ENCODE results near the gene GPN1.

Gene GPN1

DNA sequence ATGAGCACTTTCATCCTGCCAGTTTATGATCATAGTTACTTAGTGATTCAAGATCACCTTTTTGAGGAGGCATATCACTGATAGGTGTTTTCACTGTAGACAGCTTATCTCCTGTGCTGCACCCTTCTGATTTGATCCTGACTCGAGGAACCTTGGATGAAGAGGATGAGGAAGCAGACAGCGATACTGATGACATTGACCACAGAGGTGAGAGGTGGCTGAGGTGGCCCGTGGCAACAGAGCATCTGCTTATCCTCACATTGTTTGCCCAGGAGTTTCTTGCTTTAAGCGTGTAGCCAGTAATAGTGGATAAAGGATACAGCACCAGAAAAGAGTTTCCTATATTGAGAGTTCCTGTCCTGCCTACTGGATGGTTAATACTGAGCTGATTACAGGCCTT is 18.9 kb downstream of the GPN1 start:
- no peak for DNase-seq (ENCODE audit: low read depth)
- TF ChIP-seq, protein P1, sequence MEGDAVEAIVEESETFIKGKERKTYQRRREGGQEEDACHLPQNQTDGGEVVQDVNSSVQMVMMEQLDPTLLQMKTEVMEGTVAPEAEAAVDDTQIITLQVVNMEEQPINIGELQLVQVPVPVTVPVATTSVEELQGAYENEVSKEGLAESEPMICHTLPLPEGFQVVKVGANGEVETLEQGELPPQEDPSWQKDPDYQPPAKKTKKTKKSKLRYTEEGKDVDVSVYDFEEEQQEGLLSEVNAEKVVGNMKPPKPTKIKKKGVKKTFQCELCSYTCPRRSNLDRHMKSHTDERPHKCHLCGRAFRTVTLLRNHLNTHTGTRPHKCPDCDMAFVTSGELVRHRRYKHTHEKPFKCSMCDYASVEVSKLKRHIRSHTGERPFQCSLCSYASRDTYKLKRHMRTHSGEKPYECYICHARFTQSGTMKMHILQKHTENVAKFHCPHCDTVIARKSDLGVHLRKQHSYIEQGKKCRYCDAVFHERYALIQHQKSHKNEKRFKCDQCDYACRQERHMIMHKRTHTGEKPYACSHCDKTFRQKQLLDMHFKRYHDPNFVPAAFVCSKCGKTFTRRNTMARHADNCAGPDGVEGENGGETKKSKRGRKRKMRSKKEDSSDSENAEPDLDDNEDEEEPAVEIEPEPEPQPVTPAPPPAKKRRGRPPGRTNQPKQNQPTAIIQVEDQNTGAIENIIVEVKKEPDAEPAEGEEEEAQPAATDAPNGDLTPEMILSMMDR (IDR thresholded peaks at IDR 0.05; ENCODE audit: control insufficient read depth, extremely low read depth, insufficient read depth): no peak

GRCh38 chr2:27651056-27651455 is 22.2 kb downstream of the GPN1 start:
- no peak overlapping the region for H3K4me3 ChIP-seq (ENCODE audit: low read depth, low read length)
- TF ChIP-seq, protein P1 (IDR thresholded peaks at IDR 0.05; ENCODE audit: control insufficient read depth, extremely low read depth, insufficient read depth): no peak
- DNase-seq (ENCODE audit: low read depth): no peak

More for the DNA sequence above, 18.9 kb downstream of the GPN1 start:
- no peak overlapping the region for H3K4me3 ChIP-seq (ENCODE audit: low read depth, low read length)

- H3K4me3 ChIP-seq (ENCODE audit: low read depth, low read length): no peak overlapping the region
- TF ChIP-seq, protein P1 (IDR thresholded peaks at IDR 0.05; ENCODE audit: control insufficient read depth, extremely low read depth, insufficient read depth): no peak
- DNase-seq (ENCODE audit: low read depth): no peak
These were observed 23.5 kb downstream of the GPN1 start for GRCh38 chr2:27652341-27652740.

DNA sequence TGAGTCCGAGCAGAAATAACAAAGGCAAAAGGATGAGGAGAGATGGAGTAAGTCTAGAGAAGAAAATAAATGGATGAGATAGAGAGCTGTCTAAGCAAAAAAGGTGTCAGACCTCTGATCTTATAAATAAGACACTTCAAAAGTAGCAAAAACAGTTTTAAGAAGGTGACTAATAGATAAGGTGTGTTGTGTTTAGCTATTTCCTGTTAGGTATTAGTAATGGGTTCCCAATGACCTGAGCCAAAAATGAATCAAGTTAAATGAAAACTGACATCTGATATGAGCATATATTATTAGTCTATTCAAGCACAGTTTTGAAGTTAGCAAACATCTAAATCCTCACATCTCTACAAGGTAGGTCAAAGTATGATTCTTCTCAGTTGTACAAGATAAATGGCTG is 23.9 kb downstream of the GPN1 start:
- TF ChIP-seq, protein P1 (IDR thresholded peaks at IDR 0.05; ENCODE audit: control insufficient read depth, extremely low read depth, insufficient read depth): no peak
- no peak for DNase-seq (ENCODE audit: low read depth)
- no peak overlapping the region for H3K4me3 ChIP-seq (ENCODE audit: low read depth, low read length)

- H3K4me3 ChIP-seq (ENCODE audit: low read depth, low read length): no peak overlapping the region
- no peak for DNase-seq (ENCODE audit: low read depth)
- TF ChIP-seq, protein P1 (IDR thresholded peaks at IDR 0.05; ENCODE audit: control insufficient read depth, extremely low read depth, insufficient read depth): no peak
These were observed 24.5 kb downstream of the GPN1 start for GRCh38 chr2:27653397-27653796.

DNA sequence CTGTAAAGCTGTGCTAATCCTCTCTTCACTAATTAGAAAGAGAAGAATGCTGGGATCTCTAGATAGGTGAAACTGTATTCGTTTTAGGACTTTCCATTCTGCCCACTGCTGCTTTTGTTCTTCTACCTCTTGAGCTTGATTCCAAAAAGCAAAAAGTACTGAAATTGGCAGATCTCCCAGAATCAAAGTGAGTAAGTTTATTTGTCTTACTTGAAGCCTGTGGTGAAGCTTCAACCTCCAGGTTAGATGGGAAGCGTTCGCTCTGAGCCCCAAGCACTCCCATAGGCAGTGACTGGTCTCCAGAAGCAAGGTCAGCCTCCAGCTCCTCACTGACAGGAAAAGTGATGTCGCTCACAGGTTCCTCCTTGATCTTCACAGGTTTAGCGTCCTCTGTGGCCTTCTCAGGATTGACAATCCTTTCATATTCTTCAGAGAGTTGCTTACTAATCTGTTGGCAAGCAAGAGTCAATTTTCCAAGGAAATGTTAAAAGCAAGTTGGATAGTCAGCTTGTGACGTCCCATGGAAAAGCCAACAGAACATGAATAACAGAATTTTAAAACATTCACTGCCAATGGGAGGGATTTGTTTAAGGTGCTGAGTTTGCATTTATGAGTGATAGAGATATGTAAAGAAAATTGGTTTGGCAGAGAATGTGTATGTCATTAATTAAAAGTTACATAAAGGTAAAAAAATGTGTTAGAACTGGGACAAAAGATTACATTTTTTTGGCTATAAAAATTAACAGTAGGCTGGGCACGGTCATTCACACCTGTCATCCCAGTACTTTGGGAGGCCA is 26.5 kb downstream of the GPN1 start:
- no peak overlapping the region for H3K4me3 ChIP-seq (ENCODE audit: low read depth, low read length)
- DNase-seq (ENCODE audit: low read depth): no peak
- TF ChIP-seq, protein P1 (IDR thresholded peaks at IDR 0.05; ENCODE audit: control insufficient read depth, extremely low read depth, insufficient read depth): no peak

GRCh38 chr2:27661371-27661770 is 32.5 kb downstream of the GPN1 start:
- TF ChIP-seq, protein P1 (IDR thresholded peaks at IDR 0.05; ENCODE audit: control insufficient read depth, extremely low read depth, insufficient read depth): no peak
- no peak for DNase-seq (ENCODE audit: low read depth)
- H3K4me3 ChIP-seq (ENCODE audit: low read depth, low read length): no peak overlapping the region

All from LNCaP clone FGC (cell line).